Lower leg skin (tissue), 4 donors: Measurements from ENCODE around the gene XYLT1. TPM values are rescaled to one million over a fixed set of nuclear protein-coding genes. Genes with fewer than 3 reads are reported as not detected.
A peak's percentile ranks its signal among the peaks of the same experiment; 100 is the strongest.

ENCODE experiments used
- DNase-seq, 2 donors: peaks; one replicate each; pipeline ENCODE4 v3.0.0-alpha.2; 2019; ENCODE audit warnings: low spot score in 2 of 2
- H3K4me3 ChIP-seq: fragments of 200-600 bp; sonication (generic); 2 replicates; pipeline ENCODE4 v1.5.1; 2017; ENCODE audit warnings: mild to moderate bottlenecking, low read depth; ENCODE audit not compliant: poor library complexity, severe bottlenecking
- POLR2A ChIP-seq, 2 donors: fragments of 450-650 bp; IDR thresholded peaks; one replicate each; pipeline ENCODE4 v1.6.1; 2016 to 2017; ENCODE audit warnings: antibody characterized with exemption in 2 of 2, mild to moderate bottlenecking in 1 of 2, moderate library complexity in 1 of 2
- WGBS, 2 donors: methylation state at CpG; one replicate each; pipeline ENCODE4 v1.1.5; 2018; 5-methylcytosine and 5-hydroxymethylcytosine counted together
- intact Hi-C: fragments of 100-400 bp; cut with DNase I; formaldehyde crosslinking; loops from one replicate; pipeline ENCODE4 v1.15.0; 2023; ENCODE audit warnings: low total_unique reads
- total RNA-seq, 4 donors: library from RNA; depleted of rRNA; stranded (reverse); fragments of >200 nt; gene quantifications; one replicate each; pipeline ENCODE4 v1.1.0, GENCODE V29; 2016
- TF ChIP-seq, protein P1 (sequence below), 3 donors: fragments of 450-650 bp; IDR thresholded peaks; one replicate each; pipeline ENCODE4 v1.5.1; 2016; ENCODE audit warnings: antibody characterized with exemption in 3 of 3, mild to moderate bottlenecking in 3 of 3, moderate library complexity in 2 of 3

Gene XYLT1
- total RNA-seq, 4 donors from 2014 or later = 17.2 to 20.3 (median 19.7) TPM

DNA sequence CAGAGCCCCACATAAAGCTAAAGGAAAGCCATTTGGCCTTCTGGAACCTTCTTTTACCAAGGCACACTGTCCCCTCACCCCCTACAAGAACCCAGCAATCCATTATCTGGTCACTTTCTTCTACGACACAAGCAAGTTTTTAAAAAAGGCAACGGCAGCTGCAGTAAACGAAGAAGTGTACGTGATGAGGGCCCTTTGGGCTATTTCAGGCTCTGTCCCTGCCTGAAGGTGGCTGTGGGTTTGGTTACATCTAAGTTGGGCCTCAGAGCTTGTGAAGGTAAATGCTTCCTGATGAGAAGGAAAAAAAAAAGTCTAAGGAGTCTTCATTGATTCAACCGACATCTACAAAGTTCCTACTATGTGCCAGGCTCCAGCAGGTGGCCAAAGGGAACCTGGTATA lies 35.4 kb downstream of the XYLT1 start:
- TF ChIP-seq, protein P1, sequence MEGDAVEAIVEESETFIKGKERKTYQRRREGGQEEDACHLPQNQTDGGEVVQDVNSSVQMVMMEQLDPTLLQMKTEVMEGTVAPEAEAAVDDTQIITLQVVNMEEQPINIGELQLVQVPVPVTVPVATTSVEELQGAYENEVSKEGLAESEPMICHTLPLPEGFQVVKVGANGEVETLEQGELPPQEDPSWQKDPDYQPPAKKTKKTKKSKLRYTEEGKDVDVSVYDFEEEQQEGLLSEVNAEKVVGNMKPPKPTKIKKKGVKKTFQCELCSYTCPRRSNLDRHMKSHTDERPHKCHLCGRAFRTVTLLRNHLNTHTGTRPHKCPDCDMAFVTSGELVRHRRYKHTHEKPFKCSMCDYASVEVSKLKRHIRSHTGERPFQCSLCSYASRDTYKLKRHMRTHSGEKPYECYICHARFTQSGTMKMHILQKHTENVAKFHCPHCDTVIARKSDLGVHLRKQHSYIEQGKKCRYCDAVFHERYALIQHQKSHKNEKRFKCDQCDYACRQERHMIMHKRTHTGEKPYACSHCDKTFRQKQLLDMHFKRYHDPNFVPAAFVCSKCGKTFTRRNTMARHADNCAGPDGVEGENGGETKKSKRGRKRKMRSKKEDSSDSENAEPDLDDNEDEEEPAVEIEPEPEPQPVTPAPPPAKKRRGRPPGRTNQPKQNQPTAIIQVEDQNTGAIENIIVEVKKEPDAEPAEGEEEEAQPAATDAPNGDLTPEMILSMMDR (IDR thresholded peaks at IDR 0.05) = no peak
- TF ChIP-seq POLR2A (IDR thresholded peaks at IDR 0.05) = no peak
- intact Hi-C loops = no loop called here
- H3K4me3 ChIP-seq = no peak overlapping the region
- DNase-seq = no peak
- WGBS, 2 donors = 90 to 97% methylated on average over 5 of the region's 5 CpGs

DNA sequence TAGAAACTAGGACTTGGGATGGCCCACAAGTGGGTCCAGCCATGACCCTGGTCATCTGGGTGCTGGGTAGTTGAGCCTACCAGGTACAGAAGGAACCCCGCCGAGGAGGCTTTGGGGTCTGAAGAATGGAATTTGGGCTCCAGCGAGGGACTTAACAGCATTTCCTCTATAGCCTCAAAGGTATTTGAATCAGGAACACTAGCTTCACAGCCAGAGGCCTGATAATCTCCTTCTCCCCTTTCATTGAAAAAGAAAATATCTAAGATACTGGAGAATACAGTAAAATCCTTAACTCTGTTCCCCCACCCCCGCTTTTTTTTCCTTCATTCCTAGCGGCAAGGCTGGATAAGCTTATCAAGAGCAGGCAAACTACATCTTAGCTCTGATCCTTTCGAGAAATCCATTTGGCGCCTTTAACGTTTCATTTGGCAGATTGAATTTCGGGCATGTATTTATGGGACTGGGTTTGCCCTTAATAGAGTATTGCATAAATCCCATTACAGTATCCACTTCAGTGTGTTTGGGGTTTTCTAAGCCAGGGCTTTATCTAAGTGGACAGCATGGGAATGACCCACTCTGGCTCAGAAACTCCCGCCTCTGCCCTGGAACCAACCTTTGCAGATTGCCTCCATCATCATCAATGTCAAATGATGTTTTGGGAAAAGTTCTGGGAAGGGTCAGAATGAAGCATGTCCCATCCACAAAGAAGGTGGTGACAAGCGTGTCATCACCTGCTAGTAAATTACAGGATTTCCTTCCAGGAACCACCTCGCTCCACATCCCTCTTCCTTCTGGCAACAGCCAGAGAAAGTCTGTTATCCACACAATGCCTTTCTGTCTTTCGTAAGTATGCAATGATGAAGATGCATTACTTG lies 36.9 kb downstream of the XYLT1 start:
- intact Hi-C loops = no loop called here
- TF ChIP-seq, protein P1 (IDR thresholded peaks at IDR 0.05) = no peak
- no peak for TF ChIP-seq POLR2A (IDR thresholded peaks at IDR 0.05)
- DNase-seq = peak in 1 of 2 donors; percentile 29
- WGBS, 2 donors = 74 to 75% methylated on average over 13 of the region's 13 CpGs
- no peak overlapping the region for H3K4me3 ChIP-seq

DNA sequence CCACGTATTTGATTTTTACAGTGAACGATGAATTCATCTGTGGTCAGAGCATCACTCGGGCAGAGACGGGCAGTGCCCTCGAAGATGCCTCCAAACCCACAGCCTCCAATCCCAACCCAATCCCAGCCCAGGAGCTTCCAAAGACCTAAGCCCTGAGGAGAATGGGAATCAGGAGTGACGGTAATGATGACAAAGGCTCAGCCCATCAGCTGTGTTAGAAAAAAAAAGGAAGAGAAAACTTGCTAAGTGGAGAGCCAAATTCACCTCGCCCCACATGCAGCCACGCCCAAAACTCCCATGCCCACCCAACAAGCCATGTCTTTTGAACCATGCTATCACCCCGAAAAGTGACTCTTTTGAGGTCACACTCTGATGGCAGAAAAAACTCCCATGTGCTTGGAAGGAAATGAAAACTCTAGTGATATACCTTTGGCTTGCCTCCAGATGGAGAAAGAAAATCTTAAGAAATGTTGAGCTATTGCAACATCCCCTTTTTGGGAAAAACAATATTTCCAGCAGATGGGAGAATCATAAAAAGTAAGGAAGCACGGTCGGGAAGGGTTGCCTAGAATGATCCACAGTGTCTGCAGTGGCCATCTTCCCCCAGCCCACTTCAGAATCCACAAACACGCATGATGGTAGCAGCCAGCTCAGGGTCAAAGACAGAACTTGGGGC lies 37.7 kb downstream of the XYLT1 start:
- 65 to 69% methylated on average over 12 of the region's 12 CpGs for WGBS, 2 donors
- DNase-seq = no peak
- TF ChIP-seq, protein P1 (IDR thresholded peaks at IDR 0.05) = no peak
- TF ChIP-seq POLR2A (IDR thresholded peaks at IDR 0.05) = no peak
- intact Hi-C loops = no loop called here
- no peak overlapping the region for H3K4me3 ChIP-seq

DNA sequence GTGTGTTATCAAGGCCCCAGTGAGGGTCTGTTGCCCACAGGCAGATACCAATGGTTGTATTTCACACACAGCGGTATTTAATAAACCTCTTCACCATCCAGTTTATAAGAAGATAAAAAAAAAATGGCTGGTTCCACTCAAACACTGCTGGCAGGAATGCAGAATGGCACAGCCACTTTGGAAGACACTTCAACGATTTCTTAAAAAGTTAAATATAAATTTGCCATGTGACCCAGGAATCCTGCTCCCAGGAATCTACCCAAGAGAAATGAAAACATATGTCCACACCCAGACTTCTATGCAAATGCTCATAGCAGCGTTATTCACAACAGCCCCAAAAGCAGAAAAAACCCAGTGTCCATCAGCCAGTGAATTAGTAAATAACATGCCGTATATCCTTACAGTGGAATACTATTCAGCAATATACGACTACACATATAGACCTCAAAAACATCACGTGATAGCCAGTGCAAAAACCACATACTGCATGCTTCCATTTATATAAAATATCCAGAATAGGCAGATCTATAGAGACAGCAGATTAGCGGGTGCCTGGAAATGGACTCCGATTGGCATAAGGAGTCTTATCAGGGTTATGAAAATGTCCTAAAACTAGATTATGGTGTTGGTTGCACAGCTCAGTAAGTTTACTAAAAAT lies 38.7 kb downstream of the XYLT1 start:
- WGBS, 2 donors = 76 to 78% methylated on average over 8 of the region's 8 CpGs
- TF ChIP-seq, protein P1 (IDR thresholded peaks at IDR 0.05) = no peak
- TF ChIP-seq POLR2A (IDR thresholded peaks at IDR 0.05) = no peak
- DNase-seq = no peak
- no peak overlapping the region for H3K4me3 ChIP-seq
- intact Hi-C loops = no loop called here

DNA sequence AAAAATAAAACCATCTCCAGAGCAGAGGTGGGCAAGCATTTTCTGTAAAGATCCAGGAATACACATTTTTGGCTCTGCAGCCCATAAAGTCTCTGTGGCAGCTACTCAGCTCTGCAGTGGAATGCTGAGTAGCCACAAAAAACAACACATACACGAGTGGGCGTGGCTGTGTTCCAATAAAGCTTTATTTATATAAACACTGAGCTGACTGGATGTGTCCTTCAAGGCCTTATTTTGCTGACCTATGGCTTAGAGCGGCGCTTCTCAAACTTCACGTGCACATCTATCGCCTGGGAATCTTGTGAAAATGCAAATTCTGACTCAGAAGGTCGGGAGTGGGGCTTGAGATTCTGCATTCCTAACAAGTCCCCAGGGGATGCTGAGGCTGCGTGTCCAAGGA lies 39.7 kb downstream of the XYLT1 start:
- TF ChIP-seq POLR2A (IDR thresholded peaks at IDR 0.05) = no peak
- TF ChIP-seq, protein P1 (IDR thresholded peaks at IDR 0.05) = no peak
- intact Hi-C loops = no loop called here
- no peak for DNase-seq
- 91 to 92% methylated on average over 8 of the region's 8 CpGs for WGBS, 2 donors
- H3K4me3 ChIP-seq = no peak overlapping the region
